Heart left ventricle (tissue), 13 donors: ENCODE results near the gene CAV2.

Experiments
- POLR2A ChIP-seq, 2 donors: fragments of 450-650 bp; IDR thresholded peaks; one replicate each; pipeline ENCODE4 v1.6.1; 2017; ENCODE audit warnings: antibody characterized with exemption in 2 of 2, mild to moderate bottlenecking in 2 of 2, moderate library complexity in 2 of 2
- TF ChIP-seq, protein P1 (sequence below), 12 donors: fragments of 200-600 bp; sonication (generic) in 4 of 12; IDR thresholded peaks; one replicate each; pipeline versions ENCODE4 v1.5.0 to v1.8.0; 2018 to 2022; ENCODE audit warnings: antibody characterized with exemption in 12 of 12, mild to moderate bottlenecking in 5 of 12
- donor health status: ischemic (EF 13 %, LVEDD 7.1; RV severe dilation, severe dysfunction).
- donor health status: DM: no; HTN: yes; CAD: no.
- donor health status: DM: no; HTN: no; CAD: no.
- donor health status: ischemic (EF 25% LVEDD 6.9; RV normal size, moderate dysfunction).
- donor health status: ischemic (EF 25% LVEDD 5.7; RV mildly dilated, moderate dysfunction).
- donor health status: ischemic (EF 35%, LVEDD 5.7; RV mildly dilated, moderate dysfunction).
- donor health status: nonischemic (EF 11% LVEDD 7.7; RV severe dilation, severe dysfunction).
- donor health status: DM: yes; HTN: yes; CAD: no.
- donor health status: PGD.
- donor health status: ischemic (EF 29% LVEDD 5.4; RV normal size, mild dysfunction).
- donor health status: nonischemic (EF 23%, LVEDD 6.1; RV moderate dilation, normal function).

DNA sequence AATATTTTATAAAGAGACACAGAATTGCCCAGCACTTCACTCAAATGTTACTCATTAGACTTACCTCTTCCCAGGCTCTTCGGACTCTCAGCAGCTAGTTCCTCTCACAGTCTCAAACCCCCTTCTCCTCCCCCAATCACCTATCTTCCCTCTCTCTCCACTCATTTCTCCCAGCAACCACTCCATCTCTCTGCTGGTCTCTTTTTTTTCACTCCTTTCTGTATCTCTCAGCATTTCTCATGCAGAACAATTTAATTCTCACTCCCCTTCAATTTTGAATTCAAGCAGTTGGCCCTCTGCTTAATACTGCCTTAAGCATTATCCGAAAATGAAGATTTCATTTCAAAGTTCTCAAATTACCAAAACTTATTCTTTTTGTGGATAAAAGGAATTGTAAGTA is 34.4 kb upstream of the CAV2 start:
- TF ChIP-seq, protein P1, sequence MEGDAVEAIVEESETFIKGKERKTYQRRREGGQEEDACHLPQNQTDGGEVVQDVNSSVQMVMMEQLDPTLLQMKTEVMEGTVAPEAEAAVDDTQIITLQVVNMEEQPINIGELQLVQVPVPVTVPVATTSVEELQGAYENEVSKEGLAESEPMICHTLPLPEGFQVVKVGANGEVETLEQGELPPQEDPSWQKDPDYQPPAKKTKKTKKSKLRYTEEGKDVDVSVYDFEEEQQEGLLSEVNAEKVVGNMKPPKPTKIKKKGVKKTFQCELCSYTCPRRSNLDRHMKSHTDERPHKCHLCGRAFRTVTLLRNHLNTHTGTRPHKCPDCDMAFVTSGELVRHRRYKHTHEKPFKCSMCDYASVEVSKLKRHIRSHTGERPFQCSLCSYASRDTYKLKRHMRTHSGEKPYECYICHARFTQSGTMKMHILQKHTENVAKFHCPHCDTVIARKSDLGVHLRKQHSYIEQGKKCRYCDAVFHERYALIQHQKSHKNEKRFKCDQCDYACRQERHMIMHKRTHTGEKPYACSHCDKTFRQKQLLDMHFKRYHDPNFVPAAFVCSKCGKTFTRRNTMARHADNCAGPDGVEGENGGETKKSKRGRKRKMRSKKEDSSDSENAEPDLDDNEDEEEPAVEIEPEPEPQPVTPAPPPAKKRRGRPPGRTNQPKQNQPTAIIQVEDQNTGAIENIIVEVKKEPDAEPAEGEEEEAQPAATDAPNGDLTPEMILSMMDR (IDR thresholded peaks at IDR 0.05): no peak
- TF ChIP-seq POLR2A (IDR thresholded peaks at IDR 0.05): no peak
